Cortex of kidney (tissue), 1 donor: Measurements from ENCODE around the gene FAM227B.
"Not testable (repeated sequence)": the region's sequence is repeated elsewhere in the genome, so short reads cannot be mapped to it uniquely, and the experiment has no call there.

Source experiments
- DNase-seq: peaks from one replicate; lab custom pipeline; 2025; lab: John Stamatoyannopoulos, UW

FAM227B gene

DNA sequence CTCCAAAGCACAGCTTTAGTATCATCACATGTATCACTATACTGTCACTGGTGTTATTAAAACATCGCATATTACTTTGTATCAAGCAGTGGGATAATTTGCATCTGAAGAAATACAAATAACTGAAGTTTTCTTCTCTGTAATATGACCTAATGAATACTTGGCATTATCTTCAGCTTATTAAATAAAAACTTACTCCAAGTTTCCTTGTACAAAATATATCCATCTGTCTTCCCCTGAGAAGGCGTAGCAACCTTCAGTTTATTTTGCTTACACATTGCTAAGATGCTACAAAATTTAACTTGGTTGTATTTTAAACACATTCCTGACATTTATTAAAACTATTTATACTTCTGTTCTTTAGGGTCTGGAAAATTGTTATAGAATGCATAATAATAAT is 183.9 kb downstream of the FAM227B start:
- no peak for DNase-seq

DNA sequence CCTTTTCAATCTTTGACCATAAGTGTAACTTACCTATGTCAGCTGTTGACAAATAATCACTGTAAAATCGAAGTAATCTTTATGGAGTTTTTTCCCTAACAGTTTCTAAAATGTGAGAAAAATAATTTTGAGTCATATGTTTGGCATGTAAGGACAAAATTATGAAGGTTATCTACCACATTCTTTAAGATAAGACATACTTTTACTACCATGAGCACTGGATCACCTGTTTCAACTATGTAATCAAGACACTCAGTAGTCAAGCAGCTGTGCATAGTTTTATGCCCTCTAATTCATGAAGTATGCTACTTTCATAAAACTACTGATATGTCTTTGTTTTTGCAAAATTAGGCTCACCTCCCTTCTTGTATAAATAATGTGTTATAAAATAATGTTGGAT is 185.4 kb downstream of the FAM227B start:
- DNase-seq, result no peak

DNA sequence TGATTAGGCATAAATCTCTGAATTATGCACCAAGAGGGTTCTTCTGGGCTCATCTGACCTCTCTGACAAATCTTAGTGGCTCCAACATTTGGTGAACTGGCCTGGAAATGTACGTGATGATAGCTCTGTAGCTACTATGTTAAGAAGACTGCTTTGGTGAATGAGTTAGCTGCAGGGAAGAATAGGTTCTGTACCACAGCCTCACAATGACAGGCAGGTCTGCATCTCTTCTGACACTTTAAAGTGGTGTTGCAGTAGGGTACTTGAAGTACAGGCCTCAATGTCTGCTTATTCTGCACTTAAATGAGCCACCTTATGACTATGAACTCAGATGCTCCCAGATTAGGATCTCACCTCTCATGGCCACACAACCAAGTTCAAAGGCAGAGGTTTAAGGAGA is 190.6 kb downstream of the FAM227B start:
- DNase-seq, result no peak

DNA sequence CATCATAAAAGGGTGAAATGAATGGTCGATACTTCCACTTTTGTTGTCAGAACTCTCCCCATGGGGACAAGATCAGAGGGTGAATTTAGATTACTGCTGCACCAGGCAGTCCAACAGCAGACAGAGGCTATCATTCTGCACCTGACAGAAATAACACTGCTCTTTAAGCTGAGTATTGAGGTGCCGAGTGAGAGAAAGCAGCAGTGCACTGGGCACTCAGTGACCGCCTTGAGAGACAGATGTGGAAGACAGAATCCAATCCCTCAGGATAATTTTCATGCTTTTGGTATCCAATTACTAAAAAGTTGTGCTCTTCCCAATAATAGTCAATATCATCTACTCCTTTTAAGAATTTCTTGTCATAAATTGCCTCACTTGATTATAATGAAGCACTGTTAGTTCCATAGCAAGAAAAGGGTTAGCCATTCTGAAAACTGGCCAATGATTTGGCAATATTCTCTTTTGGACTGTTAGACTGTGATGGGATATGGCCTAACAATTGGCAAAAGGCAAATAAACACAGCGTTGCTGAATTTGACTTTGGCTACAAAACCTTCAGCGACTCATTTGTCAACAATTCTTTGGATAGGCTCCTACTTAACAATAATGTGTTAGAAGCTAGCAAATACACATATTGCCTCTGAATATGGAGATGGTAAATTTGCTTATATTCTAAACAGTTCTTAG is 192.1 kb downstream of the FAM227B start:
- no peak for DNase-seq

DNA sequence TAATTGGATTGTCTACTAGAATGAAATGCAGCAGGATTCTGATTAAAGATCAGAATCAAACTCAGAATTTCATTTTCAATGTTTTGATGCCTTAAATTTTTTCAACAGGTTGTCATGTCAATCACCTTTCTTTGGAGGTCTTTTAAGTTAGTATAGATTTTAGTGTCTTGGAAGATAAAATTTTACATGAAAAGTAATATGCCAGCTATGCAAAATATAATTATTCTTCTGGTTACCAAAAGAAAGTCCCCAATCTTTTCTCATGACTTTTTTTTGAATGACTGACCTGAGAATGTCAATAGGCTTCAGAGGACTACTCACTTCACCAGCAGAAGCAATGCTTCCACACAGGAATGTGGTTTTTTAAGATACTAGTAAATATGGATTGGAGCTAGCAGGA is 193.2 kb downstream of the FAM227B start:
- no peak for DNase-seq

DNA sequence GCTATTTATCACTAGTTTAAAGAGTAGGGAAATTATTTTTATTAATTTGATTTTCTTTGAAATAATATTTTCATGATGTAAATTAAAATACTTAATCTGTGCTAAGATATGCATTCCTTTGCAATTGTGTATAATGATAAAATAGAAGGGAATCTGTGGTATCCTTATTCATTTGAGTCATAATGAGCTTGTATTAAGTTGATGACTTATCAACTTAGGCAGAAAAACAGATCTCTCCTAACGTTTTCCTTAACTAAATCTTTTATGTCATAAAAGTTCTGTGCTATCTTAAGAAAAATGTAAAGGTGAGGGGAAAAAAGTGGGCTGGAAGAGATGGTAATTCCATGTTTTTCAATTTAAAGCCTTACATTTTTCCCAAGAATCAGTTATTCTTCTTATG is 195.7 kb downstream of the FAM227B start:
- no peak for DNase-seq

DNA sequence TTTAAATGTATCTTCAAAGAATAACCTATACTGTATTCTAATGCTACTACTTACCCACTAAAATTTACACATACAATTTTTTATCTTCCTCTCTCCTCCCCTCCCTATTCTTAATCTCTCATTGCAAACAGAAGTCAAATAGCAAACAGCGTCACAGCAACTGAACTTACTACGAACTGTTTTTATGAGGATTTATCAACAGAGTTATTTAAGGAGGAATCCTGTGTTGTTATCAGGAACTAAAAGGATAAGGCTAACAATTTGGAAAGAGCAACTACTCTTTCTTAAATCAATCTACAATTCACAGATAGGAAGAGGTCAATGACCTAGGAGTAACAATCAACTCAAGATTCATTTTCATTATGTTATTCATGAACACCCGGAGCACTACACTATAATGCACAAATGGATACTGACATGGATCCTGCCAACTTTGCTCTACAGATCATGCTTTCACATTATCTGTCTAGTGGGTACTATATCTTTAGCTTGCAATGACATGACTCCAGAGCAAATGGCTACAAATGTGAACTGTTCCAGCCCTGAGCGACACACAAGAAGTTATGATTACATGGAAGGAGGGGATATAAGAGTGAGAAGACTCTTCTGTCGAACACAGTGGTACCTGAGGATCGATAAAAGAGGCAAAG is 196.6 kb downstream of the FAM227B start:
- DNase-seq, result no peak

DNA sequence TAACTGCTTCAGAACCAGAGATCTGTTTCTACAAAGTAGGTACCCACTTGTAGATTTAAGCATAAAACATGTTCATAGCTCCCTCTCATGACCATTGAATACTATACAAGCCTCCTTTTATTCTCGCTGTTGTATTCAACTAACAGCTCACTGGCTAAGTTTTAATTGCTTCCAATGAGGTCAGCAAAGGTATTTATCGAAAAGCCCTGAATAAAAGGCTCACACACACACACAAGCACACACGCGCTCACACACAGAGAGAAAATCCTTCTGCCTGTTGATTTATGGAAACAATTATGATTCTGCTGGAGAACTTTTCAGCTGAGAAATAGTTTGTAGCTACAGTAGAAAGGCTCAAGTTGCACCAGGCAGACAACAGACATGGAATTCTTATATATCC is 197.6 kb downstream of the FAM227B start, which contains the start of gene FGF7:
Gene FGF7 (plus strand): TSS at position 222 of the 400 bp plus-strand sequence. CDS start 1,056 bp downstream, outside the sequence.
- no peak for DNase-seq

DNA sequence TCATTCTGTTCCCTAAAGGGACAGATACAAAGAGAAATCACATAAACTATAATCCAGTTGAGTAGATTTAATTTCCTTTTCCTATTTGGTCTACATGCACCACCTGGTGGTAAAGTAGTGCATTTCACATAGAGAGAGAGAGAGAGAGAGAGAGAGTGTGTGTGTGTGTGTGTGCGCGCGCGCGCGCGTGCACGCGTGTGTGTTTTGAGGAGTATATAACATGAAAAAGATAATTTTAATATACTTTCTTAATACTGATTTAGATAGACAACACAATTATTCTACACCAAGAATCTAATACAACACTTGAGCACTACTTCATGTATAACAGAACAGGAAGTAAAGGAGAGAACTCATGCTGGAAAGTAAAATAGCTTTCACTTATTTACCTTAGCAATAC is 198.6 kb downstream of the FAM227B start:
- DNase-seq, result no peak

DNA sequence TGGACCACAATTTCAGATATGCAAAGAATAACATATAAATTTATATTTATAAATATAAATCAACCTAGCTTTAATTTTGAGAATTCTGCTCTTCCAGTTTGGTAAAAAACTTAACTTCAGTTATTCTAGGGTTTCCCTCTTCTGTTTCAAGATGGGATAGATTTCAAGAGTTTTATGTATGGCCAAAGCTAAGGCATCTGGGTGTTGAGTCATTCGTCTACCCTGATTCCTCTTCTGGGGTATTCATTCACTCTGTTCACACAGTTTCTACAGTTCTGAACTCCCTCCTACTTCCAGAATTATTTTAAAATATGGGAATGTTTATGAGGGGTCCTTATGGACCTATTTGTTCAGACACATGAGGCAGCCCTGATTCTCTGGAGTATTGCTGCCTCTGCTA is 201.8 kb downstream of the FAM227B start:
- DNase-seq, result no peak

DNA sequence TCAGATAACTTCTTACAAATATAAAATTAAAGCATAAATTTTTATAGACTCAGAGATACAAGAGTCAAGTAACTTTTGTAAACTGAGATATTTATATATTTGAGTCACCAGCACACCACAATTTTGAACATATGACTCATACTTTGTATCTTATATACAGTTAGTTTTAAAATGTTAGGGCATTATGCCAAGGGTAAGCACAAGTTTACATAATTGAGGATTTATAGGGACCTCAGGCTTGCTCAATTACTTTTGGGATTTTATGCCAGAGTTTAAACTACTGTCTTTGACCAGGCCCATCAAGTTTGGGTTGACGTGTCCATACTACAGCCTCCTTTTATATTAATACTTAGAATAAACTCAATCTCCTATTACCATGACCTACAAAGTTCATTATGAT is 205.0 kb downstream of the FAM227B start:
- DNase-seq, result no peak

DNA sequence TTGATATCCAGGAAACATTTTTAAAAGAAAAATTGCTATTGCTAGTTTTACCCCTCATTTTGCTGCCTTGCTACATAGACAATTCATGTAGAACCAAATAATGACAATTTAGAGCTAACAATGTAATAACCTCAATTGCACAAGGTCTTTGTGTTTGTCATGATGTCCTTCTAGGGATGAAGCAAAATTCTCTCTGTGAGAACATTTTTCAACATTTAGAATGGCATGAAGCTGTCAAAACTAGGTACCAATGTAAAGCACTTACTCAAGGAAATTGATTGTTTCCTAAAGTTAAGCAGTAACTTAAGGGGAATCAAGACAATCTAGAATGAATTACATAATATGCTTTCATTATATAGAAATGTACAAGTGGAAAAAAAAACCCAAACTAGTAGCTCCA is 205.5 kb downstream of the FAM227B start:
- DNase-seq, result no peak

DNA sequence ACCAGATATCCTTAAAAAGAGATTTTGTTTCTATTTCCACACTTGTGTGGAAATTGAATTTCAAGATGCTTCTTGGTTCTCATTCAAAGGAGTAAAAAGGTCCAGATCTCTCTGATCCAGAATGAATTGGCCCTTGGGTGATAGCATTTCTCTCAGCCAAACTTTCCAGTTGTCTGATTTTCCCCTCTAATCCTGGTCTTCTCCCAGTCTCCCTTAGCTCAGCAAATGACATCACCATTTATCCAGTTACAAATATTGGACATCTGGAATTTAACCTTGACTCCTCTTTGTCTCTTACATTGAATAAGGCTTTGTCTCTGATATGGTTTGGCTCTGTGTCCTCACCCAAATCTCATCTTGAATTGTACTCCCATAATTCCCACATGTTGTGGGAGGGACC is 207.8 kb downstream of the FAM227B start:
- DNase-seq, result no peak

DNA sequence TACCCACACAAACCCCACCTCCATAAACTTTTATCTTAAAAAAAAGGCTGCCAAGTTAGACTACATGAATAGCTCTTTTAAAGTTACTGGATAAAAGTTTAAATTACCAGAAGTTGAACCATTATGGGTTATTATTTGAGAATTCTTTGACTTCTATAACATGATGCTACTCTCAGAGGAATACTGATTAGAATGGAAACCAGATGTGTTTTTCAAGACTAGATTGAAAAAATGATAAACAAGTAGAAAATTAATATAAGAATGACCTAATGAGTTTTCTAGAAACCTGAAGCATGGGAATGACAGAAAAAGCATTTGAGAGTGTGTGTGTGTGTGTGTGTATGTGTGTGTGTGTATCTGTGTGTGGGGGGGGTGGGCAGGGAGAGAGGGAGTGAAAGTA is 210.0 kb downstream of the FAM227B start:
- DNase-seq, result no peak

DNA sequence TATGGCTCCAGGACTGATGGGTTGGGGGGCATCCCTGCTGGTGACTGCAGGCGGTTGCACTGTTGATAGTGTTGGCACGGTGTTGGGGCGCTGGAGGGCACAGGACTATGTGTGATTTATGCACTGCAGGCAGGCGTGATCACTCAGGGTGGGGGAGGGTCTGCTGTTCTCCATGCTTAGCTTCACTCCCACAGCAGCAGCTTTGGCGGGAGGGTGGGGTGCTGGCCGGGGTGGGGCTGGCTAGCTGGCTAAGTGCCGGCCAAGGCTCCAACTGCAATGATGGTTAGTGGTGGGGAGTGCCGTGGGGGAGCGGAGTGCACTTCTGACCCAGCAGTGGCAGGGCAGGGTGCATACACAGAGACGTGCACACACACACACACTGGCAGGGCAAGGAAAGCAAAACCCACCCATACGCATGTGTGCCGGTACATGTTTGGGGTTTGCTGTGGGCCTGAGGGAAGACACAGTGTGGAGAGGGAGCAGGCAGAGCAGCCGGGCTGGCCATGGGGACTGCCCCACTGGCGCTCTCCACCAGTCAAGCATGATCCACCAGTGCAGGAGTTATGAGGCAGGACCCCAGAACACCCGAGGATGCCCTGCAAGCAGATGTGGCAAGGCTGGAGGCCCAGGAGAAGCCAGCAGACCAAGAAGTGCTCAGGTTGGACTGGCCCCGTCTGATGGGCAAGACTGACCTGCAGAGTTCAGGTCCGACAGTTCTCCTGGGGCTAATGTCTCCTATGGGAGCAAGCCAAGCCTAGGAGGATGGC is 214.1 kb downstream of the FAM227B start:
- DNase-seq, result no peak

DNA sequence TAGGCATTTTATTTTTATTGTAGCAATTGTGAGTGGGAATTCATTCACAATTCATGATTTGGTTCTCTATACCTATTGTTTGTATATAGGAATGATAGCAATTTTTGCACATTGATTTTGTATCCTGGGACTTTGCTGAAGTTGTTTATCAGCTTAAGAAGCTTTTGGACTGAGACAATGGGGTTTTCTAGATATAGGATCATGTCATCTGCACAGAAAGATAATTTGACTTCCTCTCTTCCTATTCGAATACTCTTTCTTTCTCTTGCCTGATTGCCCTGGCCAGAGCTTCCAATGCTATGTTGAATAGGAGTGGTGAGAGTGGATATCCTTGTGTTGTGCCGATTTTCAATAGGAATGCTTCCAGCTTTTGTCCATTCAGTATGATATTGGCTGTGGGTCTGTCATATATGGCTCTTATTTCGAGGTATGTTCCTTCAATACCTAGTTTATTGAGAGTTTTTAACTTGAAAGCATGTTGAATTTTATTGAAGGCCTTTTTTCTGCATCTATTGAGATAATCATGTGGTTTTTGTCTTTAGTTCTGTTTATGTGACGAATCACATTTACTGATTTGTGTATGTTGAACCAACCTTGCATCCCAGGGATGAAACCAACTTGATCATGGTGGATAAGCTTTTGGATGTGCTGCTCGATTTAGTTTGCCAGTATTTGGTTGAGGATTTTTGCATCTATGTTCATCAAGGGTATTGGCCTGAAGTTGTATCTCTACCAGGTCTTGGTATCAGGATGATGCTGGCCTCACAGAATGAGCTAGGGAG is 217.9 kb downstream of the FAM227B start:
- not testable (repeated sequence) for DNase-seq

DNA sequence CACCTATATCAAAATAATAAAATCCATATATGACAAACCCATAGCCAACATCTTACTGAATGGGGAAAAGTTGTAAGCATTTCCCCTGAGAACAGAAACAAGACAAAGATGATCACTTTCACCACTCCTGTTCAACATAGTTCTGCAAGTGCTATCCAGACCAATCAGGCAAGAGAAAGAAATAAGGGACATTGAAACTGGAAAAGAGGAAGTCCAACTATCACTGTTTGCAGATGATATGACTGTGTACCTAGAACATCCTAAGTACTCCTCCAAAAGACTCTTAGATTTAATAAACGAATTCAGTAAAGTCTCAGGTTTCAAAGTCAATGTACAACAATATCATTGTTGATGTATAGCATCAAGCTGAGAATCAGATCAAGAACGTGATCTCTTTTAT is 233.1 kb downstream of the FAM227B start:
- DNase-seq, result no peak

DNA sequence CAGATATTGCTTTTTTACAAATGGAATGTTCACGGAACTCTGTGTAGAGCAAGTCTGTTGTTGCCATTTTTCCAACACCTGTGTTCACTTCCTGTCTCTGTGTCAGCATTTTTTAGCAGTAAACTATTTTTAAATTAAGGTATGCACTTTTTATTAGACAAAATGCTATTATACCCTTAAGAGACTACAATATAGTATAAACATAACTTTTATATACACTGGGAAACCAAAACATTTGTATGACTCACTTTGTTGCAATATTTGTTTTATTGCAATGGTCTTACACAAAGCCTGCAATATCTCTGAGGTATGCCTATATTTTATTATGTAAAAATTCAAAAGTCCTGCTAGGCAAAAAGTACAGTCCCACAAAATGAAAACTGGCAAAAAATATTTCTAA is 237.4 kb downstream of the FAM227B start:
- no peak for DNase-seq

DNA sequence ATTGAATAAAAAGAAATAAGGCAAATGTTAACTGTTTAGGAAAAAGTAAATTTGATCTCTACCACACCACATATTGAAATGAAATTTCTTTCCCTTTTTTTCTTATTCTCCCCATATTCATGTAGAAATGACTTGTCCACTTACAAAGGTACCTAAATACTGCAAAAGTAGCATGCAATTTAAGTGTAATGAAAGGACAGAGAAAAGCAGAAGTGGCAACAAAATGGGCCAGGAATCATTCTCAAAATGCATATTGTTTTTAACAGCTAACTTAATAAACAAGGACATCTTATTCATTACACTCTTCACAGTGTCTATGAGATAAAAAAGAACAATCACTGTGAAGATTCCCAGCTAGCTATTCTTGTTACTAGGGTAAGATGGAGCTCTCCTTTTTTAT is 238.2 kb downstream of the FAM227B start:
- DNase-seq, result no peak

DNA sequence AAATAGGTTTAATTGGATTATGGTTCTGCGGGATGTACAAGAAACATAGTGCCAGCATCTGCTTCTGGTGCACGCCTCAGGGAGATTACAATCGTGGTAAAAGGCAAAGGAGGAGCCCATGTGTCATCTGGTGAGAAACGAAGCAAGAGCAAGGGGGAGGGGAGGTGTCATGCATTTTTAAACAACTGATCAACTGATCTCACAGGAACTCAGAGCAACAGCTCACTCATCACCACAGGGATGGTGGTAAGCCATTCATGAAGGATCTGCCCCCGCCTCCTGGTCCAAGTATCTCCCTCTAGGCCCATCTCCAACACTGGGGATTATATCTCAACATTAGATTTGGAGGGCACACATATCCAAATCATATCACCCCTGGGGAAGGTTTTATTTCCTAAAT is 239.7 kb downstream of the FAM227B start:
- DNase-seq, result no peak

DNA sequence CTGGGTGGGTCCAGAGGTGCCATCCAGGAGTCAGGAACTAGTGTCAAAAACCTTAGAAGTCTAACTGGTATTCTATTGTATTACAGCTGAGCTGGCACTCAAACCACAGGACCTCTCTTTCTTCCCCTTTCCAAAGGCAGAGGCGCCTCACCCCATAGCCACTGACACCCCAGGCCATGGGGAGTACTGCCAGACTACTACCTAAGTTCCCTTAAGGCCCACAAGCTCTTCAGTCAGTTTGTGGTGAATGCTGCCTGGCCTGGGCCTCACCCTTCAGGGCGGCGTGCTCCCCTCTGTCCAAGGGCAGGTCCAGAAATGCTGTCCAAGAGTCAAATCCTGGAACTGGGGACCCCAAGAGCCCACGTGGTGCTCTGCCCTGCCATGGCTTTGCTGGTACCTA is 240.6 kb downstream of the FAM227B start:
- no peak for DNase-seq

DNA sequence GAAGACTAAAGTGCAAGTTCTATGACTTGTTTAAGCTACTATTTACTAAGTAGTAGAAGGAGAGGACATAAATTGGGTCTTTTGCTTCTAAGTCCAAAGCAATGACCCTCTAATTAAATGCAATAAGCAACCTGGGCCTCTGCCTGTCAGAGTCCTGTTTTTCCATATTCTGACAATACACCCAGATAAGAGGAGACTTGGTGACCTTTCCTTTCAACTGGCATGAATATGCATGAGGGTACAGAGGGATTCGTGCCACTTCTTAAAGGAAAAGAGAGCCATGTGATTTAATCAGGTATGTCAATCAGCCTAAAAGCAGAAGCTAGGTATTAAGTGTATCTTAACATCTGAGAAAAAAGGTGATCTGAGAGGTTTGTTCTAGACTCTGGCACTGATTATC is 248.3 kb downstream of the FAM227B start:
- no peak for DNase-seq
